Myometrial cell (primary cell): ENCODE measurements around the gene ARHGAP42. TPM values are rescaled to one million over a fixed set of nuclear protein-coding genes. Genes with fewer than 3 reads are reported as not detected.

ENCODE experiments used
- total RNA-seq: library from RNA; depleted of rRNA; stranded (reverse); fragments of >200 nt; gene quantifications from 2 replicates; pipeline ENCODE4 v1.2.3, GENCODE V29; 2015

The ARHGAP42 gene
- 3.2 and 5.8 TPM in 2 replicates for total RNA-seq

GRCh38 chr11:100687054-100687629 lies at the start of gene ARHGAP42:
ARHGAP42 (plus strand) TSS chr11:100687288; CDS start chr11:100687679, 391 bp downstream.

